IMR-90 (cell line): ENCODE data around the gene KRT33A. TPM values are rescaled to one million over a fixed set of nuclear protein-coding genes. Genes with fewer than 3 reads are reported as not detected.

Experiments
- ATAC-seq: fragments of 200-7000 bp; cut with Tn5 transposase; 2 replicates; pipeline ENCODE4 v1.9.1; 2020; ENCODE audit warnings: low read depth, mild to moderate bottlenecking, moderate library complexity
- BruUV-seq: library from RNA; stranded (reverse); fragments of 400-500 nt; replicated peaks from 2 replicates; lab custom pipeline; 2021; lab: Mats Ljungman, UMichigan
- CTCF ChIA-PET: fragments of 300-600 bp; formaldehyde crosslinking; extraction: SDS; loops from one replicate; lab custom pipeline; 2021; ENCODE audit warnings: antibody characterized with exemption; lab: Yijun Ruan, JAX
- POLR2A ChIA-PET: fragments of 300-600 bp; sonication (Branson Sonifier 250); formaldehyde crosslinking; loops from one replicate; lab custom pipeline; 2022; ENCODE audit warnings: antibody characterized with exemption; ENCODE audit not compliant: unreplicated experiment; lab: Charles Lee
- DNase-seq: peaks from one replicate; pipeline ENCODE4 v3.0.0; 2013
- H2AFZ ChIP-seq: replicated peaks from 2 replicates; pipeline ENCODE3; 2013; ENCODE audit warnings: low read length, mild to moderate bottlenecking; ENCODE audit not compliant: poor library complexity
- H2AK5ac ChIP-seq: 2 replicates; pipeline ENCODE4 v1.6.1; 2013; ENCODE audit warnings: low read depth, low read length, inconsistent platforms
- H2AK9ac ChIP-seq: replicated peaks from 2 replicates; pipeline ENCODE3; 2013; ENCODE audit warnings: mild to moderate bottlenecking, low read depth, low read length, moderate library complexity; ENCODE audit not compliant: poor library complexity
- H2BK120ac ChIP-seq: 2 replicates; pipeline ENCODE4 v1.6.1; 2013; ENCODE audit warnings: low read depth, low read length, inconsistent platforms
- H2BK15ac ChIP-seq: 3 replicates; pipeline ENCODE4 v1.6.1; 2013; ENCODE audit warnings: low read depth, low read length, inconsistent platforms
- H2BK20ac ChIP-seq: 2 replicates; pipeline ENCODE4 v1.6.1; 2013; ENCODE audit warnings: low read depth, mild to moderate bottlenecking, inconsistent platforms, low read length, moderate library complexity
- H2BK5ac ChIP-seq: 2 replicates; pipeline ENCODE4 v1.6.1; 2013; ENCODE audit warnings: mild to moderate bottlenecking, low read depth, low read length, inconsistent platforms; ENCODE audit not compliant: poor library complexity, severe bottlenecking
- H3K14ac ChIP-seq: replicated peaks from 2 replicates; pipeline ENCODE4 v1.6.1; 2013; ENCODE audit warnings: low read depth, low read length, inconsistent platforms
- H3K18ac ChIP-seq: 2 replicates; pipeline ENCODE4 v1.6.1; 2013; ENCODE audit warnings: low read depth, low read length, control low read depth
- H3K23ac ChIP-seq: 2 replicates; pipeline ENCODE4 v1.6.1; 2013; ENCODE audit warnings: low read depth, low read length, inconsistent platforms
- H3K27ac ChIP-seq: 2 replicates; pipeline ENCODE4 v1.5.1; 2013; ENCODE audit warnings: mild to moderate bottlenecking, control low read depth, low read length; ENCODE audit not compliant: insufficient read depth
- H3K27me3 ChIP-seq: 2 replicates; pipeline ENCODE4 v1.6.1; 2013; ENCODE audit warnings: low read length; ENCODE audit not compliant: control insufficient read depth, insufficient read depth
- H3K36me3 ChIP-seq: 2 replicates; pipeline ENCODE4 v1.6.1; 2013; ENCODE audit warnings: low read length, mixed read lengths; ENCODE audit not compliant: control insufficient read depth, insufficient read depth
- H3K4ac ChIP-seq: 2 replicates; pipeline ENCODE4 v1.6.1; 2013; ENCODE audit warnings: low read depth, low read length, inconsistent platforms
- H3K4me1 ChIP-seq: 2 replicates; pipeline ENCODE4 v1.6.1; 2013; ENCODE audit warnings: low read length, mixed read lengths; ENCODE audit not compliant: control insufficient read depth, insufficient read depth
- H3K4me2 ChIP-seq: 2 replicates; pipeline ENCODE4 v1.6.1; 2013; ENCODE audit warnings: low read depth, mild to moderate bottlenecking, control low read depth, low read length, moderate library complexity
- H3K4me3 ChIP-seq: 2 replicates; pipeline ENCODE4 v1.5.1; 2013; ENCODE audit warnings: low read depth, mild to moderate bottlenecking, control low read depth, low read length, moderate library complexity; ENCODE audit not compliant: insufficient read depth
- H3K56ac ChIP-seq: 2 replicates; pipeline ENCODE4 v1.6.1; 2013; ENCODE audit warnings: low read length, inconsistent platforms; ENCODE audit not compliant: insufficient read depth; ENCODE audit errors: extremely low read depth
- H3K79me1 ChIP-seq, 2 experiments: 2 replicates each; pipeline ENCODE4 v1.6.1; 2013; ENCODE audit warnings: low read length in 2 of 2, inconsistent platforms in 1 of 2, low read depth in 1 of 2
- H3K9ac ChIP-seq: 2 replicates; pipeline ENCODE4 v1.6.1; 2013; ENCODE audit warnings: low read depth, low read length, control low read depth
- H3K9me1 ChIP-seq: 2 replicates; pipeline ENCODE4 v1.6.1; 2013; ENCODE audit warnings: low read length, inconsistent platforms; ENCODE audit not compliant: insufficient read depth
- H3K9me3 ChIP-seq: 2 replicates; pipeline ENCODE4 v1.6.1; 2013; ENCODE audit warnings: low read length; ENCODE audit not compliant: control insufficient read depth, insufficient read depth
- H4K20me1 ChIP-seq: 2 replicates; pipeline ENCODE4 v1.6.1; 2013; ENCODE audit warnings: low read length, inconsistent platforms; ENCODE audit not compliant: insufficient read depth
- H4K5ac ChIP-seq: 2 replicates; pipeline ENCODE4 v1.6.1; 2013; ENCODE audit warnings: mild to moderate bottlenecking, low read depth, low read length, control low read depth
- H4K8ac ChIP-seq, 2 experiments: 2 replicates each; pipeline ENCODE4 v1.6.1; 2013; ENCODE audit warnings: low read depth in 2 of 2, low read length in 2 of 2, control low read depth in 1 of 2, inconsistent platforms in 1 of 2
- H4K91ac ChIP-seq: 2 replicates; pipeline ENCODE4 v1.6.1; 2013; ENCODE audit warnings: low read depth, low read length, inconsistent platforms; ENCODE audit not compliant: insufficient read depth
- CEBPB ChIP-seq: IDR thresholded peaks from 2 replicates; pipeline ENCODE4 v1.6.1; 2012; ENCODE audit warnings: low read depth, low read length, improper control_type of control experiment
- MAFK ChIP-seq: IDR thresholded peaks from 2 replicates; pipeline ENCODE4 v1.6.1; 2012; ENCODE audit warnings: low read depth, low read length, improper control_type of control experiment
- MAZ ChIP-seq: IDR thresholded peaks from 2 replicates; pipeline ENCODE4 v1.6.1; 2012; ENCODE audit warnings: low read depth, mild to moderate bottlenecking, low read length, improper control_type of control experiment, moderate library complexity, borderline replicate concordance
- SMC3 ChIP-seq: fragments of 150-350 bp; IDR thresholded peaks from 2 replicates; pipeline ENCODE4 v1.6.1; 2016; ENCODE audit warnings: low read depth, mild to moderate bottlenecking, antibody characterized with exemption, low read length, moderate library complexity
- WGBS, 2 experiments: methylation state at CpG; one replicate each; pipeline versions ENCODE4 v1.1.5 to v1.1.7; 2013; ENCODE audit warnings: missing lambda C conversion rate in 2 of 2; ENCODE audit not compliant: insufficient read length in 1 of 2; ENCODE audit errors: extremely low coverage in 2 of 2; 5-methylcytosine and 5-hydroxymethylcytosine counted together
- dilution Hi-C: fragments of 300-500 bp; cut with HindIII; formaldehyde crosslinking; loops from one replicate; pipeline ENCODE4 v1.14.3; 2018; ENCODE audit warnings: low sequenced_read_pairs; ENCODE audit not compliant: unreplicated experiment
- in situ Hi-C: fragments of 300-500 bp; cut with MboI; formaldehyde crosslinking; loops from 3 replicates; pipeline ENCODE4 v1.14.3; 2019; ENCODE audit warnings: low sequenced_read_pairs, inconsistent platforms, mixed read lengths
- intact Hi-C: fragments of 100-400 bp; cut with micrococcal nuclease; formaldehyde crosslinking; loops from 2 replicates; pipeline ENCODE4 v1.10.0; 2022
- polyA plus RNA-seq, 3 experiments: library from polyadenylated mRNA; depleted of rRNA; stranded (reverse); fragments of >200 nt; gene quantifications; 2 replicates each; pipeline ENCODE4 v1.2.3, GENCODE V29; 2012; ENCODE audit warnings: low replicate concordance in 1 of 3
- total RNA-seq: library from RNA; depleted of rRNA; stranded (reverse); fragments of >200 nt; gene quantifications from 2 replicates; pipeline ENCODE4 v1.2.3, GENCODE V29; 2012
- TF ChIP-seq, protein P1 (sequence below): conservative IDR thresholded peaks from 2 replicates; pipeline ENCODE4 v1.5.1; 2012; ENCODE audit warnings: mild to moderate bottlenecking, low read depth, low read length, improper control_type of control experiment

Gene KRT33A
- total and polyA plus RNA-seq, 2 of the 4 experiments (the other 2 are of a cell fraction) = not detected

DNA sequence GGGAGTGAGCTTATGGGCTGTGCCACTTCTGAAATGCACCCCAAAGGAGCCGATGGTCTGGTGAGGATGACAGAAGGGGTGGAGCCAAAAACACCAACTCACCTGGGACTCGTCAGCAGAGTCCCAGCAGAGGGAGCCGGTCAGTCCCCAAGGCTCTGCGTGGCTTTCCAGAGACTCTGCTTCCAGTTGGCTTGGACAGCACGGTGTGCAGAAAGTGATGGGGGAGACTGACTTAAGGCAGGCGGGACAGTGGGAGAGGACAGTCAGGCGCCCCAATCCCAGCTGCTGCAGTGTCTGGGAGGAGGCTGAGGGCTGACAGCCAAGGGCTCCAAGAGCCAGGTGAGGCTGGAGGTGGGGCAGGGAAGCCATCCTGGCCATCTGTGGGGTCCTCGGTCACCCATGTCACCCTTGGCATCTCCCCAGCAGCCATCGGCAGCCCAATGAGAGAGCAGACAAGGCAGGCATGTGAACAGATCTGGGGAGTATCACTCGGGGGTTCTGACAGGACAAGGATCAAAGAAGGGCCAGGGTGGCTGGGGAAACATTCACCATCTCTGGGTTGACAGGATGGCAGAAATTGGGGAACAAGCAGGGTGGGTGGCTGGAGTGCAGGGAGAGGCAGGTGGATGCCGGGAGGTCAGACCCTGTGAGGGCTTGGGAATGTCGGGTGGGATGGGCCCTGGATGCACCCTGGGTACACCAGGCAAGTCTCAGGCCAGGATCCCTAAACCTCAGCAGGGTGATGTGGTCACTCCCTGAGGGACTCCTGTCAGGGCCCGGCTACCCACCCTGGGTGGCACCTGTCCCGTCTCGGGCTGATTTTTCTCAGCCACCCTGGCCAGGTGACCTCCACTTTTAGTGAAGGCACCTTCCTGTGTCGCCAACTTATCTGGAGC is 26.2 kb downstream of the KRT33A start:
- H3K27ac ChIP-seq = no peak overlapping the region
- dilution Hi-C loops = no loop called here
- H3K79me1 ChIP-seq = no peaks in the 10 kb centered on the region
- H4K20me1 ChIP-seq = no peaks in the 10 kb centered on the region
- BruUV-seq = no TSS peak
- peak overlapping the region; percentile 76 for H2AK5ac ChIP-seq
- H3K14ac ChIP-seq = no peak overlapping the region
- 87% methylated on average over 13 of the region's 16 CpGs; no CpG with 5 or more reads in 1 of the 2 experiments for WGBS, 2 experiments
- ATAC-seq (no peak), DNase-seq (peak; percentile 8)
- peaks cover 3% of the 10 kb centered on the region; the same call in 1 of the 2 replicates for H3K9me1 ChIP-seq
- H3K4me1 ChIP-seq = peaks cover 2% of the 10 kb centered on the region
- ChIA-PET CTCF (interaction anchor here (0.6 to 0.9 kb wide), 2 partner anchors 224 to 468 kb away, joined by 3 read pairs; no protein-coding TSS in a partner anchor), POLR2A (no interaction called here)
- intact Hi-C loops = loop anchor here (5.0 kb wide), 2 partner anchors 262 to 323 kb away; partner anchors contain the start of gene KRTAP2-3
- H2BK20ac ChIP-seq = peak overlapping the region; percentile 84; the same call in 1 of the 2 replicates
- peaks cover 4% of the 10 kb centered on the region; the same call in 1 of the 2 replicates for H3K9me3 ChIP-seq
- H2BK15ac ChIP-seq = peak overlapping the region; percentile 44; the same call in 2 of the 3 replicates
- no peaks in the 10 kb centered on the region for H3K36me3 ChIP-seq
- no peaks in the 10 kb centered on the region for H3K27me3 ChIP-seq
- H2AFZ ChIP-seq = peak overlapping the region; percentile 51
- no peak overlapping the region for H3K56ac ChIP-seq
- H3K23ac ChIP-seq = no peak overlapping the region
- H3K4me3 ChIP-seq = no peak overlapping the region
- H3K4me2 ChIP-seq = no peak overlapping the region
- peak overlapping the region; percentile 15 for H2BK5ac ChIP-seq
- H3K4ac ChIP-seq = peak overlapping the region; percentile 72
- no peak overlapping the region for H4K5ac ChIP-seq
- peak overlapping the region; percentile 63 for H2AK9ac ChIP-seq
- in situ Hi-C loops = loop anchor here (5.0 kb wide), 1 partner anchor 417 kb away; no protein-coding TSS in a partner anchor
- H3K9ac ChIP-seq = no peak overlapping the region
- peak overlapping the region; percentile 73 for H2BK120ac ChIP-seq
- H3K18ac ChIP-seq = no peak overlapping the region
- H4K8ac ChIP-seq = peak overlapping the region in 1 of 2 experiments; percentile 26; a peak in 1 of 4 replicates
- TF ChIP-seq MAZ (no peak), MAFK (no peak), SMC3 (no peak; the same call in 1 of the 2 replicates), CEBPB (no peak)
- TF ChIP-seq, protein P1, sequence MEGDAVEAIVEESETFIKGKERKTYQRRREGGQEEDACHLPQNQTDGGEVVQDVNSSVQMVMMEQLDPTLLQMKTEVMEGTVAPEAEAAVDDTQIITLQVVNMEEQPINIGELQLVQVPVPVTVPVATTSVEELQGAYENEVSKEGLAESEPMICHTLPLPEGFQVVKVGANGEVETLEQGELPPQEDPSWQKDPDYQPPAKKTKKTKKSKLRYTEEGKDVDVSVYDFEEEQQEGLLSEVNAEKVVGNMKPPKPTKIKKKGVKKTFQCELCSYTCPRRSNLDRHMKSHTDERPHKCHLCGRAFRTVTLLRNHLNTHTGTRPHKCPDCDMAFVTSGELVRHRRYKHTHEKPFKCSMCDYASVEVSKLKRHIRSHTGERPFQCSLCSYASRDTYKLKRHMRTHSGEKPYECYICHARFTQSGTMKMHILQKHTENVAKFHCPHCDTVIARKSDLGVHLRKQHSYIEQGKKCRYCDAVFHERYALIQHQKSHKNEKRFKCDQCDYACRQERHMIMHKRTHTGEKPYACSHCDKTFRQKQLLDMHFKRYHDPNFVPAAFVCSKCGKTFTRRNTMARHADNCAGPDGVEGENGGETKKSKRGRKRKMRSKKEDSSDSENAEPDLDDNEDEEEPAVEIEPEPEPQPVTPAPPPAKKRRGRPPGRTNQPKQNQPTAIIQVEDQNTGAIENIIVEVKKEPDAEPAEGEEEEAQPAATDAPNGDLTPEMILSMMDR = peak; percentile 27
- H4K91ac ChIP-seq = peak overlapping the region; percentile 85
